ENCODE measurements around the gene LITAF. TPM values are rescaled to one million over a fixed set of nuclear protein-coding genes. Genes with fewer than 3 reads are reported as not detected.

LITAF gene
- polyA plus RNA-seq, 1 donor (not counting 4 experiments of a cell fraction or from before 2014, with no cell fraction given): 85.4 TPM

DNA sequence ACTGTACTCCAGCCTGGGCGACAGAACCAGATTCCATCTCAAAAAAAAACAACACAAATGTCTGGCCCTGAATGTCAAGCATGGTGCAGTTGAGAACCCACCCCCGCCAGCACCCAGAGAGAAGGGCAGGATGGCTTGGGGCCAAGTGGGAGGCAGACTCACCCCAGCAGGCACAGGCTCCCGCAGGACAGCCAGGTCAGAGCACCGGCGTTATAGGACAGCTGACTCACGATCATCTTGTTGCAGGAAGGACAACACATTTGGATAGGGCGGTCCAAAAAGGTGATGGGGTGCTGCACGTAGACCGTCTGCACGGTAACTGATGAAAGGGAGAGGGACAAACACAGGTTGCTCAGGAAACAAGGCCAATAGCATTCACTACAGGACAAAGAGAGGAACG, 33.3 kb downstream of the LITAF start:
- no peak for FAIRE-seq
- H3K4me3 ChIP-seq (ENCODE audit: control insufficient read depth in 2 of 3, extremely low read depth in 1 of 3, insufficient read depth in 2 of 3, low read depth in 1 of 3, low read length in 3 of 3): no peak overlapping the region
- peaks cover 25 to 39% of the 10 kb centered on the region in 2 experiments for H3K36me3 ChIP-seq (ENCODE audit: control insufficient read depth in 2 of 2, extremely low read depth in 1 of 2, insufficient read depth in 2 of 2, low read length in 2 of 2)
- dilution Hi-C loops (cut with MboI; ENCODE audit: extremely low pct_ligation_motif_present, low sequenced_read_pairs): no loop called here
- no peak overlapping the region for H3K27ac ChIP-seq (ENCODE audit: control insufficient read depth, insufficient read depth, low read length)
- H3K9ac ChIP-seq (ENCODE audit: control insufficient read depth, extremely low read depth, insufficient read depth, low read length): no peak overlapping the region
- no peak for DNase-seq (ENCODE audit: low read depth, low spot score)
- no peaks in the 10 kb centered on the region for H3K9me1 ChIP-seq (ENCODE audit: control insufficient read depth, extremely low read depth, insufficient read depth, low read length)
- H3K27me3 ChIP-seq (ENCODE audit: control insufficient read depth, extremely low read depth, insufficient read depth, low read length): no peaks in the 10 kb centered on the region
- no peak overlapping the region for H2AFZ ChIP-seq (ENCODE audit: control insufficient read depth, low read length)
- H4K20me1 ChIP-seq (ENCODE audit: control insufficient read depth, extremely low read depth, insufficient read depth, low read length): no peaks in the 10 kb centered on the region
- H3K9me3 ChIP-seq (ENCODE audit: control insufficient read depth, low read depth, low read length): peaks cover 7% of the 10 kb centered on the region
- no peak for TF ChIP-seq EZH2 (IDR thresholded peaks at IDR 0.05; ENCODE audit: low read length)
- TF ChIP-seq, protein P1, sequence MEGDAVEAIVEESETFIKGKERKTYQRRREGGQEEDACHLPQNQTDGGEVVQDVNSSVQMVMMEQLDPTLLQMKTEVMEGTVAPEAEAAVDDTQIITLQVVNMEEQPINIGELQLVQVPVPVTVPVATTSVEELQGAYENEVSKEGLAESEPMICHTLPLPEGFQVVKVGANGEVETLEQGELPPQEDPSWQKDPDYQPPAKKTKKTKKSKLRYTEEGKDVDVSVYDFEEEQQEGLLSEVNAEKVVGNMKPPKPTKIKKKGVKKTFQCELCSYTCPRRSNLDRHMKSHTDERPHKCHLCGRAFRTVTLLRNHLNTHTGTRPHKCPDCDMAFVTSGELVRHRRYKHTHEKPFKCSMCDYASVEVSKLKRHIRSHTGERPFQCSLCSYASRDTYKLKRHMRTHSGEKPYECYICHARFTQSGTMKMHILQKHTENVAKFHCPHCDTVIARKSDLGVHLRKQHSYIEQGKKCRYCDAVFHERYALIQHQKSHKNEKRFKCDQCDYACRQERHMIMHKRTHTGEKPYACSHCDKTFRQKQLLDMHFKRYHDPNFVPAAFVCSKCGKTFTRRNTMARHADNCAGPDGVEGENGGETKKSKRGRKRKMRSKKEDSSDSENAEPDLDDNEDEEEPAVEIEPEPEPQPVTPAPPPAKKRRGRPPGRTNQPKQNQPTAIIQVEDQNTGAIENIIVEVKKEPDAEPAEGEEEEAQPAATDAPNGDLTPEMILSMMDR (optimal IDR thresholded peaks at IDR 0.05 in 1 of 3, IDR thresholded peaks at IDR 0.05 in 1 of 3, conservative IDR thresholded peaks at IDR 0.05 in 1 of 3; ENCODE audit: extremely low read depth in 1 of 3, insufficient read depth in 2 of 3, low read length in 3 of 3): no peak
- no peak overlapping the region for H3K4me2 ChIP-seq (ENCODE audit: control insufficient read depth, extremely low read depth, insufficient read depth, low read depth, low read length)
- H3K79me2 ChIP-seq (ENCODE audit: control insufficient read depth, insufficient read depth, low read length): peaks cover 21% of the 10 kb centered on the region
- peaks cover 8% of the 10 kb centered on the region for H3K4me1 ChIP-seq (ENCODE audit: control insufficient read depth, extremely low read depth, insufficient read depth, low read length)

DNA sequence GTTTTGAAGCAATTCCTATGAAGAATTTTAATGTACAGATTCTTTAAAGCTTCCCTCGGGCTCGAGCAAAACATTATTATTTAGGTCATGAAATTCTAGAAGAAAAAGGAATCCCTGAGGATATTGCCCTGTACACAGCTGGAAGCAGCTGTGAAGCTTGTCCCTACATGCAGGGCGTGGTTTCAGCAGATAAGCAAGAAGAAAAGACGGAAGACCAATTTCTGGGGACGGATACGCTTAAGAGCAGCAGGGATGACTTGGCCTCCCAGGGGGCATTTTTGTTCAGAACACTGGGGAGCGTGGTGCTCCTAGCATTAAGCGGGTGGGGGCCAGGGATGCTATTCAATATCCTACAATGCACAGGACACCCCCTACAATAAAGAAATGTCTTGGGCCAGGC, 34.3 kb downstream of the LITAF start:
- Histone ChIP-seq H3K27me3 (ENCODE audit: control insufficient read depth, extremely low read depth, insufficient read depth, low read length) (no peaks in the 10 kb centered on the region), H3K9me1 (ENCODE audit: control insufficient read depth, extremely low read depth, insufficient read depth, low read length) (no peaks in the 10 kb centered on the region), H3K9ac (ENCODE audit: control insufficient read depth, extremely low read depth, insufficient read depth, low read length) (no peak overlapping the region), H4K20me1 (ENCODE audit: control insufficient read depth, extremely low read depth, insufficient read depth, low read length) (no peaks in the 10 kb centered on the region), H3K4me3 (ENCODE audit: control insufficient read depth in 2 of 3, extremely low read depth in 1 of 3, insufficient read depth in 2 of 3, low read depth in 1 of 3, low read length in 3 of 3) (no peak overlapping the region), H2AFZ (ENCODE audit: control insufficient read depth, low read length) (no peak overlapping the region), H3K79me2 (ENCODE audit: control insufficient read depth, insufficient read depth, low read length) (peaks cover 11% of the 10 kb centered on the region), H3K4me2 (ENCODE audit: control insufficient read depth, extremely low read depth, insufficient read depth, low read depth, low read length) (no peak overlapping the region), H3K4me1 (ENCODE audit: control insufficient read depth, extremely low read depth, insufficient read depth, low read length) (peaks cover 8% of the 10 kb centered on the region), H3K9me3 (ENCODE audit: control insufficient read depth, low read depth, low read length) (peaks cover 7% of the 10 kb centered on the region), H3K27ac (ENCODE audit: control insufficient read depth, insufficient read depth, low read length) (no peak overlapping the region), H3K36me3 (ENCODE audit: control insufficient read depth in 2 of 2, extremely low read depth in 1 of 2, insufficient read depth in 2 of 2, low read length in 2 of 2) (peaks cover 28 to 45% of the 10 kb centered on the region in 2 experiments)
- dilution Hi-C loops (cut with MboI; ENCODE audit: extremely low pct_ligation_motif_present, low sequenced_read_pairs): no loop called here
- TF ChIP-seq, protein P1 (optimal IDR thresholded peaks at IDR 0.05 in 1 of 3, IDR thresholded peaks at IDR 0.05 in 1 of 3, conservative IDR thresholded peaks at IDR 0.05 in 1 of 3; ENCODE audit: extremely low read depth in 1 of 3, insufficient read depth in 2 of 3, low read length in 3 of 3): peak in 1 of 3 experiments; percentile 6
- no peak for TF ChIP-seq EZH2 (IDR thresholded peaks at IDR 0.05; ENCODE audit: low read length)
- DNase-seq (ENCODE audit: low read depth, low spot score): no peak
- FAIRE-seq: no peak

All from keratinocyte (primary cell).